ENCODE results near the gene GFRA1. TPM values are rescaled to one million over a fixed set of nuclear protein-coding genes. Genes with fewer than 3 reads are reported as not detected.

GFRA1 gene
- total and polyA plus RNA-seq, 2 of the 8 experiments (the other 6 are each of a cell fraction or from before 2014, with no cell fraction given), result 1.1 to 2.0 TPM

DNA sequence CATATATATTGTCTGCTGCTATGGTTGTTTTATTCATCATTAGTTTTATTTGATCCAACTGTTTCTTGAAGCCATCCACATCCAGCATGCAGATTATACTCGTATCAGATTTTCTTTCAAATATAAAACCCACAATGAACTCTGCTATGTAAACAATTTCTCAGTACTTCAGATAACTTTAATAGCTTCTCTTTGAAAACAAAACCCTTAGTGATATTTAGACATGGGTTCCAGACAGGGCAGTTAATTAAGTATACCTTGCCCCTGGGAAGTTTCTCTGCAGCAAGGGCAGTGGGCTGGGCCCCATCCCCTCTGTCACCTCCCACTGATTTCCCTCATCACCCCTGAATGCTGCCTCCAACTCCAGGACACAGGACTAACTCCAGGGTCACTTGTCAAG lies 104.3 kb downstream of the GFRA1 start:
- no peak for FAIRE-seq
- TF ChIP-seq, protein P1, sequence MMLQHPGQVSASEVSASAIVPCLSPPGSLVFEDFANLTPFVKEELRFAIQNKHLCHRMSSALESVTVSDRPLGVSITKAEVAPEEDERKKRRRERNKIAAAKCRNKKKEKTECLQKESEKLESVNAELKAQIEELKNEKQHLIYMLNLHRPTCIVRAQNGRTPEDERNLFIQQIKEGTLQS (IDR thresholded peaks at IDR 0.05; ENCODE audit: insufficient read depth, low read depth, low read length), result no peak
- TF ChIP-seq TAF1 (IDR thresholded peaks at IDR 0.05; ENCODE audit: low read depth, low read length) (no peak), SAP30 (IDR thresholded peaks at IDR 0.05; ENCODE audit: insufficient read depth, insufficient replicate concordance, low read length) (no peak), RAD21 (IDR thresholded peaks at IDR 0.05 in 1 of 2, conservative IDR thresholded peaks at IDR 0.05 in 1 of 2; ENCODE audit: low read depth in 2 of 2, low read length in 2 of 2) (no peak), JUND (IDR thresholded peaks at IDR 0.05; ENCODE audit: low read length) (no peak), ZNF274 (IDR thresholded peaks at IDR 0.05; ENCODE audit: borderline replicate concordance, extremely low read depth, low read length) (no peak), SIRT6 (IDR thresholded peaks at IDR 0.05; ENCODE audit: low read length) (no peak), KDM4A (IDR thresholded peaks at IDR 0.05; ENCODE audit: low read depth, low read length, severe bottlenecking) (no peak)
- TF ChIP-seq, protein P2, sequence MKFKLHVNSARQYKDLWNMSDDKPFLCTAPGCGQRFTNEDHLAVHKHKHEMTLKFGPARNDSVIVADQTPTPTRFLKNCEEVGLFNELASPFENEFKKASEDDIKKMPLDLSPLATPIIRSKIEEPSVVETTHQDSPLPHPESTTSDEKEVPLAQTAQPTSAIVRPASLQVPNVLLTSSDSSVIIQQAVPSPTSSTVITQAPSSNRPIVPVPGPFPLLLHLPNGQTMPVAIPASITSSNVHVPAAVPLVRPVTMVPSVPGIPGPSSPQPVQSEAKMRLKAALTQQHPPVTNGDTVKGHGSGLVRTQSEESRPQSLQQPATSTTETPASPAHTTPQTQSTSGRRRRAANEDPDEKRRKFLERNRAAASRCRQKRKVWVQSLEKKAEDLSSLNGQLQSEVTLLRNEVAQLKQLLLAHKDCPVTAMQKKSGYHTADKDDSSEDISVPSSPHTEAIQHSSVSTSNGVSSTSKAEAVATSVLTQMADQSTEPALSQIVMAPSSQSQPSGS (IDR thresholded peaks at IDR 0.05; ENCODE audit: low read length), result no peak
- TF ChIP-seq, protein P3, sequence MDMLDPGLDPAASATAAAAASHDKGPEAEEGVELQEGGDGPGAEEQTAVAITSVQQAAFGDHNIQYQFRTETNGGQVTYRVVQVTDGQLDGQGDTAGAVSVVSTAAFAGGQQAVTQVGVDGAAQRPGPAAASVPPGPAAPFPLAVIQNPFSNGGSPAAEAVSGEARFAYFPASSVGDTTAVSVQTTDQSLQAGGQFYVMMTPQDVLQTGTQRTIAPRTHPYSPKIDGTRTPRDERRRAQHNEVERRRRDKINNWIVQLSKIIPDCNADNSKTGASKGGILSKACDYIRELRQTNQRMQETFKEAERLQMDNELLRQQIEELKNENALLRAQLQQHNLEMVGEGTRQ (IDR thresholded peaks at IDR 0.05; ENCODE audit: low read length), result no peak

More for the DNA sequence above, 104.3 kb downstream of the GFRA1 start:
- Histone ChIP-seq H3K9ac (replicated peaks in 1 of 4; ENCODE audit: extremely low read depth in 1 of 4, low read depth in 3 of 4, low read length in 3 of 4) (no peak overlapping the region), H3K4me3 (ENCODE audit: extremely low read depth in 1 of 4, insufficient read depth in 2 of 4, low read depth in 3 of 4, low read length in 4 of 4) (no peak overlapping the region), H3K4me1 (replicated peaks in 1 of 4; ENCODE audit: control insufficient read depth in 3 of 4, insufficient read depth in 4 of 4, low read length in 3 of 4) (peaks cover 0 to 3% (median 0%) of the 10 kb centered on the region in 4 experiments; a peak in 2 of 7 replicates), H3K9me3 (ENCODE audit: insufficient read depth in 2 of 2, low read depth in 1 of 2, low read length in 1 of 2) (no peaks in the 10 kb centered on the region; a peak in 2 of 4 replicates), H3K79me1 (ENCODE audit: low read depth, low read length) (no peaks in the 10 kb centered on the region), H2BK20ac (ENCODE audit: low read length) (no peak overlapping the region), H3K18ac (ENCODE audit: extremely low read depth, low read length) (no peak overlapping the region), H3K4me2 (ENCODE audit: insufficient read depth in 1 of 2, low read depth in 2 of 2, low read length in 2 of 2) (no peak overlapping the region), H2BK120ac (replicated peaks; ENCODE audit: low read depth, low read length) (no peak overlapping the region), H3K4ac (replicated peaks; ENCODE audit: insufficient read length, low read depth, low read length) (no peak overlapping the region), H3K23ac (ENCODE audit: insufficient read length) (no peak overlapping the region), H3K56ac (replicated peaks; ENCODE audit: insufficient read length, low read depth, low read length) (no peak overlapping the region), H2BK15ac (ENCODE audit: low read length) (no peak overlapping the region), H2BK5ac (ENCODE audit: low read depth, low read length) (no peak overlapping the region), H2BK12ac (ENCODE audit: low read depth, low read length) (no peak overlapping the region), H4K5ac (ENCODE audit: insufficient read length, low read depth, low read length) (no peak overlapping the region), H4K20me1 (replicated peaks in 1 of 2; ENCODE audit: control insufficient read depth in 1 of 2, insufficient read depth in 2 of 2, low read length in 2 of 2) (no peaks in the 10 kb centered on the region), H3K27me3 (replicated peaks in 1 of 4; ENCODE audit: control insufficient read depth in 3 of 4, extremely low read depth in 1 of 4, insufficient read depth in 3 of 4, low read length in 3 of 4) (no peaks in the 10 kb centered on the region), H3K79me2 (ENCODE audit: control insufficient read depth in 1 of 2, insufficient read depth in 2 of 2, low read length in 2 of 2) (no peaks in the 10 kb centered on the region), H2AK5ac (ENCODE audit: low read depth, low read length) (no peak overlapping the region), H4K8ac (ENCODE audit: extremely low read depth, insufficient read depth, low read length) (no peak overlapping the region), H3K14ac (ENCODE audit: insufficient read length) (no peak overlapping the region), H3K23me2 (ENCODE audit: low read depth, low read length) (no peaks in the 10 kb centered on the region), H2AFZ (ENCODE audit: low read length) (no peak overlapping the region), H3K27ac (ENCODE audit: low read depth, low read length) (no peak overlapping the region), H3K36me3 (ENCODE audit: control insufficient read depth in 2 of 4, insufficient read depth in 4 of 4, low read length in 3 of 4) (no peaks in the 10 kb centered on the region), H4K91ac (replicated peaks; ENCODE audit: insufficient read length, low read length) (no peak overlapping the region)
- ChIA-PET CTCF (ENCODE audit: partially characterized antibody) (interaction anchor here (0.6 to 1.4 kb wide), 4 partner anchors 21 to 117 kb away, joined by 3 to 4 read pairs (median 3); no protein-coding TSS in a partner anchor), POLR2A (ENCODE audit: partially characterized antibody) (no interaction called here)
- no peak for DNase-seq (ENCODE audit: low read depth in 1 of 2, low spot score in 2 of 2)
- WGBS, 2 experiments (ENCODE audit: extremely low coverage in 1 of 2, insufficient coverage in 1 of 2, insufficient read length in 1 of 2, insufficient replicate concordance in 2 of 2, low coverage in 1 of 2, low lambda C conversion rate in 2 of 2, missing lambda C conversion rate in 1 of 2), result 93% methylated on average over 1 of the region's 1 CpG; no CpG with 5 or more reads in 1 of the 2 experiments
